DND-41 (cell line): ENCODE results near the gene PLIN4.

ENCODE experiments used
- CTCF ChIP-seq: IDR thresholded peaks from 2 replicates; pipeline ENCODE4 v1.5.1; 2012; ENCODE audit warnings: borderline replicate concordance, low read length, moderate library complexity, mild to moderate bottlenecking; ENCODE audit not compliant: poor library complexity, severe bottlenecking; ENCODE audit errors: extremely low read depth
- EZH2 ChIP-seq: IDR thresholded peaks from 3 replicates; pipeline ENCODE4 v1.6.1; 2012; ENCODE audit warnings: borderline replicate concordance, low read depth, mild to moderate bottlenecking, moderate library complexity, low read length, inconsistent platforms; ENCODE audit not compliant: severe bottlenecking

DNA sequence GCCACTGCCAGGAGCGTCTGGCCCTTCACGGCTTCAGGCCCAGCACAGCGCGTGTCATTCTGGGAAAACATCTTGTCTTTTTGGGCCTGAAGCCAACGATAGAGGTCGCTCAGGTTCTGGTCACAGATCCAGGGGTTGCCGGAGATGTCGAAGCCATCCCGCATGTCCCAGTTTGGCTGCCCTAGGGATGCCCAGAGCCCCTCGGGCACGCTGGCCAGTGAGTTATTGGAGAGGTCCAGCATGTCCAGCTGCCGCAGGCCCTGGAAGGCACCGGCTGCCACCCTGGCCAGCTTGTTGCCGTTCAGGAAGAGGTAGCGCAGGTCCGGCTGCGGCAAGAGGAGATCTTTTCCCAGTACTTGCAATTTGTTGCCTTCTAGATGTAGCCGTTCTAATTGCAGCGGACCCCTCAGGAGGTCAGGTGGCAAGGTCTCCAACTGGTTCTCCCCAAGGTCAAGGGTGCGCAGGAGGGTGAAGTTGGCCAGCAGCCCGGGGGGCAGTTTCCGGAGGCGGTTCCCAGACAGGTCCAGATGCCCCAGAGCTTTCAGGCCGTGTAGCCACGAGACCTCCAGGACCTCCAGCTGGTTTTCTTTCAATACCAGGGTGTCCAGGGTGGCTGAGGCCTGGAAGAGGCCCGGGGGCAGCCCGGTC is 19.8 kb upstream of the PLIN4 start:
- TF ChIP-seq CTCF = no peak
- TF ChIP-seq EZH2 = no peak
